Breast epithelium (tissue), 3 donors: ENCODE data around the gene CUL1.

Experiments used
- CTCF ChIP-seq, 3 donors: fragments of 450-650 bp; IDR thresholded peaks; one replicate each; pipeline ENCODE4 v1.5.1; 2016 to 2017; ENCODE audit warnings: antibody characterized with exemption in 3 of 3, mild to moderate bottlenecking in 3 of 3, moderate library complexity in 3 of 3
- POLR2A ChIP-seq: fragments of 450-650 bp; IDR thresholded peaks from one replicate; pipeline ENCODE4 v1.6.1; 2016; ENCODE audit warnings: antibody characterized with exemption, mild to moderate bottlenecking, moderate library complexity
- POLR2AphosphoS5 ChIP-seq, 3 donors: sonication (generic); formaldehyde crosslinking; IDR thresholded peaks; one replicate each; pipeline ENCODE4 v1.6.1; 2017; ENCODE audit warnings: antibody characterized with exemption in 3 of 3

DNA sequence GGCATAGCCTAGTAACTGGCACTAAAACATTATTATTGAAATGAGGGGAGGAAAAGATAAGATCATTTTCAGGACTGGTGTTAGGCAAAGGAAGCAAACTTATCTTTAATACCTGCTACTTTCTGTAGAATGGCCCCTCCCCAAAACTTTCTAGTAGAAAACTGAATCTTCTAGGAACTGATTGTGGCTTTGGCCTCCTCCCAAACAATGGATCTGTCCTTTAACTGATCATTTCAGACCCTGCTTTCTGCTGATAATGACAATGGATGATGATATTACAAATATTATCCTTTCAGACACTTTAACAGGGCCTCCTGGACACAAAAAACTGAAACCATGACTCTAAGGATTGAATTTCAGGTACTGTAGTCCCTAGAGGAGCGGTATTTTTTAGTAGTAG is 130.3 kb downstream of the CUL1 start:
- TF ChIP-seq CTCF (IDR thresholded peaks at IDR 0.05) (no peak), POLR2A (no peak), POLR2AphosphoS5 (IDR thresholded peaks at IDR 0.05) (no peak)
